PC-9 (cell line): ENCODE measurements around the gene CD151. TPM values are rescaled to one million over a fixed set of nuclear protein-coding genes. Genes with fewer than 3 reads are reported as not detected.

Source experiments
- BruUV-seq: library from RNA; stranded (reverse); fragments of 400-500 nt; replicated peaks from 2 replicates; lab custom pipeline; 2021; lab: Mats Ljungman, UMichigan
- CTCF ChIA-PET: fragments of 300-600 bp; sonication (Branson Sonifier 250); formaldehyde crosslinking; loops from one replicate; lab custom pipeline; 2022; ENCODE audit warnings: antibody characterized with exemption; lab: Charles Lee
- POLR2A ChIA-PET: fragments of 300-600 bp; sonication (Branson Sonifier 250); formaldehyde crosslinking; loops from one replicate; lab custom pipeline; 2022; ENCODE audit warnings: antibody characterized with exemption; ENCODE audit not compliant: unreplicated experiment; lab: Charles Lee
- DNase-seq, 2 experiments: peaks; one replicate each; pipeline versions ENCODE4 v3.0.0 to v3.0.0-alpha.2; 2015 to 2022; ENCODE audit warnings: mixed read lengths in 1 of 2
- H2AFZ ChIP-seq: fragments of 200-600 bp; sonication (generic); 2 replicates; pipeline ENCODE4 v1.8.1; 2017; ENCODE audit warnings: antibody characterized with exemption
- H3F3A ChIP-seq: fragments of 200-600 bp; sonication (generic); 2 replicates; pipeline ENCODE4 v1.8.1; 2017; ENCODE audit warnings: antibody characterized with exemption, mild to moderate bottlenecking, low read depth; ENCODE audit not compliant: insufficient read depth
- H3K27ac ChIP-seq: fragments of 200-600 bp; sonication (generic); 2 replicates; pipeline ENCODE4 v1.6.1; 2016; ENCODE audit warnings: mixed run types
- H3K27me3 ChIP-seq: fragments of 200-600 bp; sonication (generic); 2 replicates; pipeline ENCODE4 v1.6.1; 2016; ENCODE audit warnings: low read depth, mixed run types; ENCODE audit not compliant: insufficient read depth
- H3K36me3 ChIP-seq: fragments of 200-600 bp; sonication (generic); 2 replicates; pipeline ENCODE4 v1.6.1; 2016; ENCODE audit warnings: low read depth, mixed run types
- H3K4me1 ChIP-seq: fragments of 200-600 bp; sonication (generic); replicated peaks from 2 replicates; pipeline ENCODE4 v1.6.1; 2016; ENCODE audit warnings: mixed run types; ENCODE audit not compliant: insufficient read depth
- H3K4me2 ChIP-seq: fragments of 200-600 bp; sonication (generic); 2 replicates; pipeline ENCODE4 v1.6.1; 2017; ENCODE audit warnings: mixed run types
- H3K4me3 ChIP-seq: fragments of 200-600 bp; sonication (generic); 2 replicates; pipeline ENCODE4 v1.6.1; 2016; ENCODE audit warnings: mixed run types
- H3K79me2 ChIP-seq: fragments of 200-600 bp; sonication (generic); 2 replicates; pipeline ENCODE4 v1.6.1; 2017; ENCODE audit warnings: low read depth, mixed run types
- H3K9me2 ChIP-seq: fragments of 200-600 bp; sonication (generic); 2 replicates; pipeline ENCODE4 v1.8.1; 2017; ENCODE audit warnings: mild to moderate bottlenecking; ENCODE audit not compliant: insufficient read depth
- H3K9me3 ChIP-seq: fragments of 200-600 bp; sonication (generic); 2 replicates; pipeline ENCODE4 v1.8.1; 2016; ENCODE audit warnings: low read depth; ENCODE audit not compliant: insufficient read depth
- H4K20me1 ChIP-seq: fragments of 200-600 bp; sonication (generic); 2 replicates; pipeline ENCODE4 v1.8.1; 2017; ENCODE audit not compliant: insufficient read depth
- CTCF ChIP-seq: fragments of 200-600 bp; sonication (generic); conservative IDR thresholded peaks from 2 replicates; pipeline ENCODE4 v1.6.1; 2017; ENCODE audit warnings: mixed run types, antibody characterized with exemption, mild to moderate bottlenecking, moderate library complexity
- EZH2 ChIP-seq: fragments of 200-600 bp; sonication (generic); IDR thresholded peaks from 2 replicates; pipeline ENCODE4 v1.8.0; 2017; ENCODE audit warnings: antibody characterized with exemption, low read depth
- intact Hi-C: fragments of 100-400 bp; cut with micrococcal nuclease; formaldehyde crosslinking; loops from one replicate; pipeline ENCODE4 v1.10.0; 2022; ENCODE audit not compliant: unreplicated experiment
- total RNA-seq: library from RNA; stranded (reverse); gene quantifications from 2 replicates; pipeline ENCODE4 v1.2.3, GENCODE V29; 2021

Gene CD151
- total RNA-seq, 1 experiment from 2014 or later: 184 TPM

DNA sequence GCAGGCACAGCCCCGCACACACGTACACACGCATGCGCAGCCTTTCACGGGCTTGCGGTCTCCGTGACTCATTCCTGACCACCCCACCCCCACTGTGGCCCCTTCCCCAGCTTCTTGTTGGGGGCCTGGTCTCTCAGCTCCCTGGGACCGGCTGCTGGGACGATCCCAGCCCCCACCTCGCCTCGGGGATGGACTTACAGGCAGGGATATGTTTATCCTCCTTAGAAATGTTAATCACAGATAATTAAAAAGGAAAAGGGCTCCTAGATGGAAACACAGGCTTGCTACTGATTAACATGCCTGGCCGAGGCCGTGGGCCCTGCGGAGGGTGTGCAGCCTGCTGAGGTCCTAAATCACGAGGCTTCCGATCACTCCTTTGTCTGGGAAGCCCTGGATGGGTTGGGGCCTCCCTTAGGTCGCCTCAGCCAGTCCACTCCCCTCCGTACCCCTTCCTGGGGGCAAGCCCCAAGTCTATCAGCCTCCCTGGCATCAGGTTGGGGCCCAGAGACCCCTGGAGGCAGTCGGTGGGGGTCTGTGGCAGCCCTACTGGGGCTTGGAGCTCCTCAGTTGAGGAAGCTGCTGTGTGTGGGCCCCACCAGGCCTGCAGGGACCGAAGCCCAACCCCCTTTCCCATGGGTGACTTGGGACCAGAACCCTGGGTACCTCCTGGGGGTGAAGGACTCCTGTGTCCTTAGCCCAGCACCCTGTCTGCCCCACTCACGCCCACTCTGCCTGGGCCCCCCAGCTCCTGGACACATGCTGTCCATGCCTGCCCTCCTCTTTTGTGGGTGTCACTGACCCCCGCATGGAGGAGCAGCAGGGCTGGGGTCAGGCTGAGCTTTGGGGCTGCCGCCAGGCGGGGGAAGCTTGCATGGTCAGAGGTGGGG is 30.5 kb downstream of the CD151 start:
- no peak overlapping the region for H2AFZ ChIP-seq
- no peaks in the 10 kb centered on the region for H3K36me3 ChIP-seq
- no peak overlapping the region for H3K4me3 ChIP-seq
- ChIA-PET POLR2A (no interaction called here), CTCF (no interaction called here)
- TF ChIP-seq CTCF (no peak), EZH2 (no peak)
- no peaks in the 10 kb centered on the region for H3F3A ChIP-seq
- no peak for DNase-seq
- no peak overlapping the region for H3K4me2 ChIP-seq
- H4K20me1 ChIP-seq: no peaks in the 10 kb centered on the region; the same call in 1 of the 2 replicates
- H3K9me2 ChIP-seq: no peaks in the 10 kb centered on the region
- H3K4me1 ChIP-seq: no peaks in the 10 kb centered on the region
- H3K79me2 ChIP-seq: no peaks in the 10 kb centered on the region
- no TSS peak for BruUV-seq
- H3K27me3 ChIP-seq: no peaks in the 10 kb centered on the region
- no peak overlapping the region for H3K27ac ChIP-seq
- H3K9me3 ChIP-seq: no peaks in the 10 kb centered on the region
- intact Hi-C loops: no loop called here

DNA sequence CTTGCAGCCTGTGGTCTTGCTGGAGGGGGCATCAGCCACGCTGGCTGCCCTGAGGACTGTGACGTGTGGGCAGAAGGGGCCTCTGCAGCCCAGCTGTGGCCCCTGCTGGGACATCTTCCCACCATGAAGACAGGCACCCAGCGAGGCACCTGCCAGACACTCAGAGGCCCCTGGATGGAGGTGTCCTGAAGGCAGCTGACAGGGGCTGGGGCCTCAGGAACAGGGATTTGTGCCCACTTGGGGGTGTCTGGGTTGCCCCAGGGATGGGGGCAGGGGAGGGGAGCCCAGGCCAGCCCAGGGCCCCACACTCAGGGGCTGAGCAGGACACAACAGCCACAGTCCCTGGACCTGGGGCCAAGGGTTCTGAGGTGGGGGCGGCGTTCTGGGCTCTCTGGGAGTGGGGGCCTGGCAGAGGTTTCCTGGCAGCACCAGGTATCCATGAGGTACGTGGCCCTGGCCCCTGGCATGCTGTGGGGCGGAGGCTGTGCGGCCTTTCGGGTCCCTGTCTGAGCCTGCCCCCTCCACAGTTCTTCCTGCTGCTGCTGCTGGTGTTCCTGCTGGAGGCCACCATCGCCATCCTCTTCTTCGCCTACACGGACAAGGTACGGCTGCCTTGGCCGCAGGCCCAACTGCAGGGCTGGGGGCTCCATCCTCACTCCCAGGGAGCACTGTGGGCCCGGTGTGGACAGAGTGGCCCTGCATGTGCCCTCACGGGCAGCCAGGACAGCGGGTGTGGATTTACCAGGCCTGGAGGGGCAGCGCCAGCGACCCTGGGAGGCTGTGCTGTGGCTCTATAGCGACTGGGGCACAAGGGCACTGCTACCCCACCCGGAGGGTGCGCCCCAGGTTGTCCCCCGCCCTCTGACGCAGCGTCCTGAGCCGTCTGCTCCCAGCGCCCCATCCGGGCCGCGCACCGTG is 31.4 kb downstream of the CD151 start:
- Histone ChIP-seq H3K9me2 (no peaks in the 10 kb centered on the region), H3K4me1 (no peaks in the 10 kb centered on the region), H3K9me3 (no peaks in the 10 kb centered on the region), H4K20me1 (no peaks in the 10 kb centered on the region; the same call in 1 of the 2 replicates), H3K79me2 (no peaks in the 10 kb centered on the region), H3K27ac (no peak overlapping the region), H2AFZ (no peak overlapping the region), H3K4me3 (no peak overlapping the region), H3K27me3 (no peaks in the 10 kb centered on the region), H3F3A (no peaks in the 10 kb centered on the region), H3K36me3 (no peaks in the 10 kb centered on the region), H3K4me2 (no peak overlapping the region)
- DNase-seq: no peak
- BruUV-seq: no TSS peak
- intact Hi-C loops: no loop called here
- ChIA-PET POLR2A (no interaction called here), CTCF (no interaction called here)
- TF ChIP-seq CTCF (no peak), EZH2 (no peak)

DNA sequence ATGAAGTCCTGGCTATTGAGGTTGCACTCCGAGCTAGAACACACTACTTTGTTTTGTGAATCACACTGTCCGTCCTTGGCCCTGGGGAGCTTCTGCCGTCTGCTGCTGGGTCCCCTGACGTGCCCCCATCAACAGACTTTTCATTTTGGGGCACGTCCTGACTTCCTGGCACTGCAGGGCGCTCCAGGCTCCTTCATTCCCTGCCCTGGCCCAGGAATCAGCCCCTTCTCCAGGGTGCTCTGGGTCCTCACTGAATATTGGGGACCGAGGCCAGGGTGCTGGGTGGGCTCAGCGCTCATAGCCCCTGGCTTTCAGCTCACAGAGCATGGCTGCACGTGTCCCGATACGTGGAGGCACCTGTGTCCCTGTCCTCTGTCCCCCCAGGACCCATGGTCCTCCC is 32.1 kb downstream of the CD151 start:
- H3K79me2 ChIP-seq: no peaks in the 10 kb centered on the region
- no peak overlapping the region for H2AFZ ChIP-seq
- intact Hi-C loops: no loop called here
- H3K27me3 ChIP-seq: no peaks in the 10 kb centered on the region
- no peaks in the 10 kb centered on the region for H3K36me3 ChIP-seq
- POLR2A ChIA-PET: no interaction called here
- H3K9me3 ChIP-seq: no peaks in the 10 kb centered on the region
- H3F3A ChIP-seq: no peaks in the 10 kb centered on the region
- no peaks in the 10 kb centered on the region for H3K4me1 ChIP-seq
- H3K27ac ChIP-seq: no peak overlapping the region
- no peak for DNase-seq
- no peak for TF ChIP-seq EZH2
- TF ChIP-seq CTCF: no peak
- no TSS peak for BruUV-seq
- H3K9me2 ChIP-seq: no peaks in the 10 kb centered on the region
- CTCF ChIA-PET: no interaction called here
- no peak overlapping the region for H3K4me3 ChIP-seq
- no peak overlapping the region for H3K4me2 ChIP-seq
- no peaks in the 10 kb centered on the region; the same call in 1 of the 2 replicates for H4K20me1 ChIP-seq
